Uterus (tissue), 4 donors: Measurements from ENCODE around the gene CD68. TPM values are rescaled to one million over a fixed set of nuclear protein-coding genes. Genes with fewer than 3 reads are reported as not detected.
"Not testable (repeated sequence)": the region's sequence is repeated elsewhere in the genome, so short reads cannot be mapped to it uniquely, and the experiment has no call there.

ENCODE experiments used
- DNase-seq, 2 donors: peaks; one replicate each; pipeline ENCODE4 v3.0.0-alpha.2; 2019 to 2020
- H3K27ac ChIP-seq, 2 donors: fragments of 200-600 bp; sonication (generic); 1 replicate in 1 of 2; 2 replicates in 1 of 2; pipeline ENCODE4 v1.5.1; 2016 to 2018
- H3K27me3 ChIP-seq, 2 donors: fragments of 200-600 bp; sonication (generic); one replicate each; pipeline ENCODE4 v1.5.1; 2018 to 2019; ENCODE audit warnings: control low read depth in 1 of 2
- H3K36me3 ChIP-seq, 2 donors: fragments of 200-600 bp; sonication (generic); one replicate each; pipeline ENCODE4 v1.5.1; 2019; ENCODE audit warnings: control low read depth in 1 of 2
- H3K4me1 ChIP-seq, 2 donors: fragments of 200-600 bp; sonication (generic); one replicate each; pipeline ENCODE4 v1.5.1; 2018 to 2019; ENCODE audit warnings: control low read depth in 1 of 2
- H3K4me3 ChIP-seq, 2 donors: fragments of 200-600 bp; sonication (generic); 1 replicate in 1 of 2; 2 replicates in 1 of 2; pipeline ENCODE4 v1.5.1; 2018 to 2019; ENCODE audit warnings: mild to moderate bottlenecking in 1 of 2
- H3K9me3 ChIP-seq, 2 donors: fragments of 200-600 bp; sonication (generic); one replicate each; pipeline ENCODE4 v1.5.1; 2019; ENCODE audit warnings: control low read depth in 1 of 2
- CTCF ChIP-seq, 4 experiments: fragments of 200-600 bp in 2 of 4; fragments of 450-650 bp in 2 of 4; sonication (generic) in 2 of 4; IDR thresholded peaks; one replicate each; pipeline ENCODE4 v1.5.1; 2016 to 2019; ENCODE audit warnings: antibody characterized with exemption in 4 of 4, mild to moderate bottlenecking in 2 of 4, moderate library complexity in 1 of 4
- POLR2A ChIP-seq, 2 donors: fragments of 450-650 bp; IDR thresholded peaks; one replicate each; pipeline ENCODE4 v1.6.1; 2016; ENCODE audit warnings: antibody characterized with exemption in 2 of 2, mild to moderate bottlenecking in 1 of 2, moderate library complexity in 1 of 2
- intact Hi-C: fragments of 100-400 bp; cut with DNase I; formaldehyde crosslinking; loops from one replicate; pipeline ENCODE4 v1.15.1; 2023; ENCODE audit warnings: low total_unique reads
- total RNA-seq, 4 donors: library from RNA; depleted of rRNA in 3 of 4; stranded (reverse); fragments of >200 nt in 3 of 4; gene quantifications; one replicate each; pipeline versions ENCODE4 v1.1.0 to v1.2.4, GENCODE V29; 2014 to 2023
- donor health status: DM: yes; HTN: yes; CAD: no.

Gene CD68
- total RNA-seq, 4 donors from 2014 or later: 4.4 to 15.9 (median 7.5) TPM

GRCh38 chr17:7590743-7591142, 11.3 kb downstream of the CD68 start:
- DNase-seq: no peak

GRCh38 chr17:7591596-7591995, 12.2 kb downstream of the CD68 start:
- Histone ChIP-seq H3K27ac (no peak overlapping the region), H3K4me1 (peaks cover 0 to 4% of the 10 kb centered on the region in 2 donors), H3K27me3 (no peaks in the 10 kb centered on the region), H3K4me3 (no peak overlapping the region), H3K9me3 (no peaks in the 10 kb centered on the region), H3K36me3 (no peaks in the 10 kb centered on the region)
- TF ChIP-seq CTCF (IDR thresholded peaks at IDR 0.05): no peak
- no peak for TF ChIP-seq POLR2A (IDR thresholded peaks at IDR 0.05)
- no peak for DNase-seq
- intact Hi-C loops: no loop called here

More at GRCh38 chr17:7590743-7591142, 11.3 kb downstream of the CD68 start:
- Histone ChIP-seq H3K9me3 (no peaks in the 10 kb centered on the region), H3K4me1 (peaks cover 0 to 4% of the 10 kb centered on the region in 2 donors), H3K27me3 (no peaks in the 10 kb centered on the region), H3K27ac (no peak overlapping the region), H3K4me3 (no peak overlapping the region), H3K36me3 (no peaks in the 10 kb centered on the region)
- TF ChIP-seq CTCF (IDR thresholded peaks at IDR 0.05): no peak
- no peak for TF ChIP-seq POLR2A (IDR thresholded peaks at IDR 0.05)
- intact Hi-C loops: no loop called here

GRCh38 chr17:7592422-7593021, 13.1 kb downstream of the CD68 start:
- H3K27me3 ChIP-seq: no peaks in the 10 kb centered on the region
- H3K4me3 ChIP-seq: no peak overlapping the region
- intact Hi-C loops: no loop called here
- H3K36me3 ChIP-seq: no peaks in the 10 kb centered on the region
- DNase-seq: no peak
- peaks cover 0 to 4% of the 10 kb centered on the region in 2 donors for H3K4me1 ChIP-seq
- no peak overlapping the region for H3K27ac ChIP-seq
- TF ChIP-seq CTCF (IDR thresholded peaks at IDR 0.05) (no peak), POLR2A (IDR thresholded peaks at IDR 0.05) (no peak)
- H3K9me3 ChIP-seq: no peaks in the 10 kb centered on the region

GRCh38 chr17:7593296-7593695, 13.9 kb downstream of the CD68 start:
- intact Hi-C loops: no loop called here
- Histone ChIP-seq H3K27me3 (no peaks in the 10 kb centered on the region), H3K9me3 (no peaks in the 10 kb centered on the region), H3K27ac (no peak overlapping the region), H3K4me1 (peaks cover 0 to 4% of the 10 kb centered on the region in 2 donors), H3K36me3 (no peaks in the 10 kb centered on the region), H3K4me3 (no peak overlapping the region)
- TF ChIP-seq CTCF (IDR thresholded peaks at IDR 0.05) (no peak), POLR2A (IDR thresholded peaks at IDR 0.05) (no peak)
- no peak for DNase-seq

- H3K27me3 ChIP-seq, H3K9me3 ChIP-seq, DNase-seq, H3K27ac ChIP-seq, H3K4me3 ChIP-seq, H3K4me1 ChIP-seq, intact Hi-C loops, H3K36me3 ChIP-seq: not testable (repeated sequence)
These were observed 18.1 kb downstream of the CD68 start for GRCh38 chr17:7597561-7597960.

GRCh38 chr17:7606280-7606679, 26.8 kb downstream of the CD68 start:
- TF ChIP-seq CTCF (IDR thresholded peaks at IDR 0.05): no peak
- no peak for TF ChIP-seq POLR2A (IDR thresholded peaks at IDR 0.05)
- H3K27me3 ChIP-seq: no peaks in the 10 kb centered on the region
- no peaks in the 10 kb centered on the region for H3K9me3 ChIP-seq
- no peaks in the 10 kb centered on the region for H3K36me3 ChIP-seq
- H3K27ac ChIP-seq: no peak overlapping the region
- DNase-seq: no peak
- intact Hi-C loops: no loop called here
- peaks cover 0 to 7% of the 10 kb centered on the region in 2 donors for H3K4me1 ChIP-seq
- H3K4me3 ChIP-seq: no peak overlapping the region
